Smooth muscle cell (in vitro differentiated cells): ENCODE data around the gene PRKG1. TPM values are rescaled to one million over a fixed set of nuclear protein-coding genes. Genes with fewer than 3 reads are reported as not detected.

Experiments
- DNase-seq: peaks from one replicate; lab custom pipeline; 2025; ENCODE audit not compliant: unreplicated experiment; lab: John Stamatoyannopoulos, UW
- H2AFZ ChIP-seq: fragments of 200-600 bp; sonication (generic); 2 replicates; pipeline ENCODE4 v1.6.0; 2016; ENCODE audit warnings: antibody characterized with exemption, low read depth, mild to moderate bottlenecking
- H3F3A ChIP-seq: fragments of 200-600 bp; sonication (generic); 2 replicates; pipeline ENCODE4 v1.6.0; 2017; ENCODE audit warnings: antibody characterized with exemption, low read depth
- H3K27ac ChIP-seq: fragments of 200-600 bp; sonication (generic); 2 replicates; pipeline ENCODE4 v1.5.1; 2016; ENCODE audit warnings: low read depth, mild to moderate bottlenecking
- H3K27me3 ChIP-seq: fragments of 200-600 bp; sonication (generic); 2 replicates; pipeline ENCODE4 v1.6.1; 2016; ENCODE audit warnings: low read depth, mild to moderate bottlenecking
- H3K36me3 ChIP-seq: fragments of 200-600 bp; sonication (generic); 2 replicates; pipeline ENCODE4 v1.5.1; 2016; ENCODE audit warnings: low read depth
- H3K4me1 ChIP-seq: fragments of 200-600 bp; sonication (generic); 2 replicates; pipeline ENCODE4 v1.5.1; 2016; ENCODE audit warnings: low read depth
- H3K4me2 ChIP-seq: fragments of 200-600 bp; sonication (generic); 2 replicates; pipeline ENCODE4 v1.6.0; 2016; ENCODE audit warnings: mild to moderate bottlenecking
- H3K4me3 ChIP-seq: fragments of 200-600 bp; sonication (generic); 2 replicates; pipeline ENCODE4 v1.5.1; 2016; ENCODE audit warnings: mild to moderate bottlenecking
- H3K79me2 ChIP-seq: fragments of 200-600 bp; sonication (generic); 2 replicates; pipeline ENCODE4 v1.6.0; 2016; ENCODE audit warnings: low read depth, mild to moderate bottlenecking
- H3K9ac ChIP-seq: fragments of 200-600 bp; sonication (generic); 2 replicates; pipeline ENCODE4 v1.6.0; 2016; ENCODE audit warnings: low read depth
- H3K9me3 ChIP-seq: fragments of 200-600 bp; sonication (generic); replicated peaks from 2 replicates; pipeline ENCODE4 v1.5.1; 2016; ENCODE audit warnings: low read depth
- H4K20me1 ChIP-seq: fragments of 200-600 bp; sonication (generic); 2 replicates; pipeline ENCODE4 v1.6.0; 2016; ENCODE audit warnings: low read depth
- WGBS: methylation state at CpG from one replicate; pipeline ENCODE4 v1.1.7; 2016; ENCODE audit warnings: low lambda C conversion rate; 5-methylcytosine and 5-hydroxymethylcytosine counted together
- polyA plus RNA-seq: library from polyadenylated mRNA; unstranded; fragments of >200 nt; fragmentation: Nextera tagmentation; extraction: Ambion mirVana; gene quantifications from 2 replicates; pipeline ENCODE4 v1.2.1, GENCODE V29; 2016
- total RNA-seq: library from RNA; depleted of rRNA; stranded (reverse); fragments of >200 nt; gene quantifications from 2 replicates; pipeline ENCODE4 v1.2.3, GENCODE V29; 2014
- TF ChIP-seq, protein P1 (sequence below): fragments of 200-600 bp; sonication (generic); IDR thresholded peaks from 2 replicates; pipeline ENCODE4 v1.5.1; 2017; ENCODE audit warnings: borderline replicate concordance, mild to moderate bottlenecking, antibody characterized with exemption; ENCODE audit not compliant: insufficient read depth, poor library complexity, severe bottlenecking

Gene PRKG1
- total and polyA plus RNA-seq, 2 experiments from 2014 or later: 7.2 to 13.4 TPM

DNA sequence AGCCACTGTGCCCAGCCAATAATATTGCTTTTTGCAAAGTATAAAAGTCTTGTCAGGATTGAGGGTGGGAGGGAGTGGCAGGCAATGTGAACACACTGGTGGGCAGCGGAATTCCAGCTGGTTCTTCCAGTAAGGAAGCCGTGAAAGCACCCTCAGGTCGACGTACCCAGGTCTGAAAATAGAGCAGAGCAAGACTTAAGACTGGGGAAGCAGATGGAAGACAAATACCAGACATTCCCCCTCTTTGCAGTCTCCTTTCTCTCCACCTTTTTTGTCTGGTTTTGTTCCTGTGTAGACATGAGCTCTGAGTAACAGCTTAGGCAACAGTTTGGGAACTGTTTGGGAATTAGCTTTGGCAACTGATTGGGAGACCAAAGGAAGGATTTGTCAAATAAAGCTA, 642.7 kb downstream of the PRKG1 start:
- no peak for DNase-seq
- H3K36me3 ChIP-seq: no peaks in the 10 kb centered on the region
- peak overlapping the region; percentile 54 for H3K27ac ChIP-seq
- no peak overlapping the region for H2AFZ ChIP-seq
- H4K20me1 ChIP-seq: no peaks in the 10 kb centered on the region
- no peaks in the 10 kb centered on the region for H3K9me3 ChIP-seq
- no peaks in the 10 kb centered on the region for H3K27me3 ChIP-seq
- H3K4me1 ChIP-seq: peaks cover 12% of the 10 kb centered on the region
- peaks cover 5% of the 10 kb centered on the region for H3F3A ChIP-seq
- 41% methylated on average over 4 of the region's 4 CpGs for WGBS
- peak overlapping the region; percentile 7 for H3K9ac ChIP-seq
- TF ChIP-seq, protein P1, sequence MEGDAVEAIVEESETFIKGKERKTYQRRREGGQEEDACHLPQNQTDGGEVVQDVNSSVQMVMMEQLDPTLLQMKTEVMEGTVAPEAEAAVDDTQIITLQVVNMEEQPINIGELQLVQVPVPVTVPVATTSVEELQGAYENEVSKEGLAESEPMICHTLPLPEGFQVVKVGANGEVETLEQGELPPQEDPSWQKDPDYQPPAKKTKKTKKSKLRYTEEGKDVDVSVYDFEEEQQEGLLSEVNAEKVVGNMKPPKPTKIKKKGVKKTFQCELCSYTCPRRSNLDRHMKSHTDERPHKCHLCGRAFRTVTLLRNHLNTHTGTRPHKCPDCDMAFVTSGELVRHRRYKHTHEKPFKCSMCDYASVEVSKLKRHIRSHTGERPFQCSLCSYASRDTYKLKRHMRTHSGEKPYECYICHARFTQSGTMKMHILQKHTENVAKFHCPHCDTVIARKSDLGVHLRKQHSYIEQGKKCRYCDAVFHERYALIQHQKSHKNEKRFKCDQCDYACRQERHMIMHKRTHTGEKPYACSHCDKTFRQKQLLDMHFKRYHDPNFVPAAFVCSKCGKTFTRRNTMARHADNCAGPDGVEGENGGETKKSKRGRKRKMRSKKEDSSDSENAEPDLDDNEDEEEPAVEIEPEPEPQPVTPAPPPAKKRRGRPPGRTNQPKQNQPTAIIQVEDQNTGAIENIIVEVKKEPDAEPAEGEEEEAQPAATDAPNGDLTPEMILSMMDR: no peak
- H3K79me2 ChIP-seq: no peaks in the 10 kb centered on the region
- peak overlapping the region; percentile 19 for H3K4me2 ChIP-seq
- H3K4me3 ChIP-seq: no peak overlapping the region

DNA sequence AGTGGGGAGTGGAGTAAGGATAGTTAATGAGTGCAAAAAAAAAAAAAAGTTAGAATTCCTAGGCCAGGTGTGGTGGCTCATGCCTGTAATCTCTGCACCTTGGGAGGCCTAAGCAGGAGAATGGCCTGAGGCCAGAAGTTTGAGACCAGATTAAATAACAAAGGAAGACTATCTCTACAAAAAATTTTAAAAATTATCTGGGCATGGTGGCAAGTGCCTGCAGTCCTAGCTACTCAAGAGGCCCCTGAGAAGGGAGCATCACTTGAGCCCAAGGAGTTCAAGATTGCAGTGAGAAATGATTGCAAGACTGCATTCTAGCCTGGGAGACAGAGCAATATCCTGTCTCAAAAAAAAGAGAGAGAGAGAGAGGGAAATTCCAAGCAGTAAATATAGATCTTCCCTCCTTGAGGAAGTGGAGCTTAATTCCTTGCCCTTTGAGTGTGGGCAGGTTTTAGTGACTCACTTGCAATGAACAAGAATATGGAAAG, 644.6 kb downstream of the PRKG1 start:
- DNase-seq: no peak
- Histone ChIP-seq H3K27ac (peak overlapping the region; percentile 54), H3K9ac (no peak overlapping the region), H4K20me1 (no peaks in the 10 kb centered on the region), H3K79me2 (no peaks in the 10 kb centered on the region), H3K36me3 (no peaks in the 10 kb centered on the region), H3K4me3 (no peak overlapping the region), H3F3A (peaks cover 5% of the 10 kb centered on the region), H3K27me3 (no peaks in the 10 kb centered on the region), H2AFZ (no peak overlapping the region), H3K4me2 (peak overlapping the region; percentile 42), H3K9me3 (no peaks in the 10 kb centered on the region), H3K4me1 (peaks cover 12% of the 10 kb centered on the region)
- TF ChIP-seq, protein P1: no peak

DNA sequence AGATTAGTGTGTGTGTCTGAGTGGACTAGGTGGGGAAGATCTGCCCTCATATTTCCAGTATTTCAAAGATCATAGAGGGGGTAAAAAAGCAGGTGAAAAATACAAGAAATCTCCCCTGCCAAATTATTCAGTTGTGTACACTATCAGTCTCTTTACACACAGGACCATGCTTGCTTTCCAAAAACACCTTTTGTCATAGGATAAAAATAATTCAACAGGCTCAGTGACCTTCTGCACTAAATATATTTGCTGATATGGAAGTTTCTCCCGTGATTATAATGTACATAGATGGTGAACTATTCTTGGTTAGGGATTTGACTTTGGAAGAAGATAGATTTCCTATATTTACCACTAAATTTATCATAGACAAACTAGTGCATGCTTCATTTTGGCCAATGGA, 649.8 kb downstream of the PRKG1 start:
- 91% methylated on average over 1 of the region's 1 CpG for WGBS
- H3F3A ChIP-seq: no peaks in the 10 kb centered on the region

More for the DNA sequence above, 649.8 kb downstream of the PRKG1 start:
- H3K9ac ChIP-seq: no peak overlapping the region
- H3K4me2 ChIP-seq: no peak overlapping the region
- H3K27me3 ChIP-seq: no peaks in the 10 kb centered on the region
- TF ChIP-seq, protein P1: no peak
- no peak for DNase-seq
- H3K79me2 ChIP-seq: no peaks in the 10 kb centered on the region
- no peaks in the 10 kb centered on the region for H4K20me1 ChIP-seq
- H3K27ac ChIP-seq: no peak overlapping the region
- H3K36me3 ChIP-seq: no peaks in the 10 kb centered on the region
- H3K9me3 ChIP-seq: no peaks in the 10 kb centered on the region
- no peak overlapping the region for H2AFZ ChIP-seq
- no peaks in the 10 kb centered on the region for H3K4me1 ChIP-seq
- H3K4me3 ChIP-seq: no peak overlapping the region
